ENCODE data around the gene MYBPH. TPM values are rescaled to one million over a fixed set of nuclear protein-coding genes. Genes with fewer than 3 reads are reported as not detected.

Gene MYBPH
- total and polyA plus RNA-seq, 10 of the 15 experiments (the other 5 are each of a cell fraction or from before 2014, with no cell fraction given): 0.06 to 0.10 TPM; not detected in 8

GRCh38 chr1:203161703-203162102, 13.9 kb downstream of the MYBPH start:
- Histone ChIP-seq H3K27ac (ENCODE audit: control insufficient read depth, insufficient read depth) (no peak overlapping the region), H3K27me3 (replicated peaks in 1 of 2; ENCODE audit: control insufficient read depth in 2 of 2, insufficient read depth in 2 of 2, low read length in 1 of 2) (peaks cover 0 to 8% of the 10 kb centered on the region in 2 experiments; a peak in 3 of 4 replicates), H4K20me1 (ENCODE audit: control insufficient read depth, insufficient read depth) (no peaks in the 10 kb centered on the region), H3K79me2 (ENCODE audit: control insufficient read depth, insufficient read depth, low read length) (no peaks in the 10 kb centered on the region), H3K4me3 (no peak overlapping the region), H3K4me2 (ENCODE audit: control insufficient read depth, insufficient read depth) (no peak overlapping the region), H3K9me3 (replicated peaks; ENCODE audit: control insufficient read depth, insufficient read depth, low read length) (no peaks in the 10 kb centered on the region), H3K36me3 (ENCODE audit: control insufficient read depth in 2 of 2, insufficient read depth in 2 of 2, low read length in 1 of 2) (no peaks in the 10 kb centered on the region), H3K9ac (ENCODE audit: control insufficient read depth, insufficient read depth, low read length) (no peak overlapping the region), H3K4me1 (ENCODE audit: control insufficient read depth, insufficient read depth, low read length) (no peaks in the 10 kb centered on the region), H2AFZ (ENCODE audit: control insufficient read depth, low read depth, low read length) (no peak overlapping the region)
- intact Hi-C loops (cut with micrococcal nuclease; ENCODE audit: unreplicated experiment): no loop called here
- ChIA-PET CTCF (interaction anchor here (1.3 to 2.8 kb wide), 4 partner anchors 10 to 121 kb away, joined by 3 to 16 read pairs (median 10); no protein-coding TSS in a partner anchor), POLR2A (no interaction called here), SMC1A (ENCODE audit: uncharacterized antibody, unreplicated experiment) (interaction anchor here (1.0 to 1.9 kb wide), 2 partner anchors 11 to 54 kb away, joined by 3 to 7 read pairs; no protein-coding TSS in a partner anchor), RAD21 (ENCODE audit: unreplicated experiment) (interaction anchor here (1.6 kb wide), 1 partner anchor 55 kb away, joined by 5 read pairs; no protein-coding TSS in a partner anchor)
- WGBS (ENCODE audit: insufficient coverage, insufficient replicate concordance, low lambda C conversion rate, missing lambda C conversion rate): 39% methylated on average over 11 of the region's 11 CpGs
- ATAC-seq (no peak), FAIRE-seq (no peak), DNase-seq (ENCODE audit: low read depth, low spot score) (no peak)
- in situ Hi-C loops (cut with MboI): no loop called here
- BruUV-seq (replicated peaks): no TSS peak
- TF ChIP-seq BCLAF1 (IDR thresholded peaks at IDR 0.05): no peak
- TF ChIP-seq BCL11A (IDR thresholded peaks at IDR 0.05; ENCODE audit: low read depth, low read length): no peak
- TF ChIP-seq, protein P1, sequence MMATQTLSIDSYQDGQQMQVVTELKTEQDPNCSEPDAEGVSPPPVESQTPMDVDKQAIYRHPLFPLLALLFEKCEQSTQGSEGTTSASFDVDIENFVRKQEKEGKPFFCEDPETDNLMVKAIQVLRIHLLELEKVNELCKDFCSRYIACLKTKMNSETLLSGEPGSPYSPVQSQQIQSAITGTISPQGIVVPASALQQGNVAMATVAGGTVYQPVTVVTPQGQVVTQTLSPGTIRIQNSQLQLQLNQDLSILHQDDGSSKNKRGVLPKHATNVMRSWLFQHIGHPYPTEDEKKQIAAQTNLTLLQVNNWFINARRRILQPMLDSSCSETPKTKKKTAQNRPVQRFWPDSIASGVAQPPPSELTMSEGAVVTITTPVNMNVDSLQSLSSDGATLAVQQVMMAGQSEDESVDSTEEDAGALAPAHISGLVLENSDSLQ (IDR thresholded peaks at IDR 0.05): no peak
- TF ChIP-seq FOXK2 (IDR thresholded peaks at IDR 0.05): no peak
- no peak for TF ChIP-seq MAX (IDR thresholded peaks at IDR 0.05; ENCODE audit: low read depth, low read length)
- TF ChIP-seq MTA3 (IDR thresholded peaks at IDR 0.05; ENCODE audit: borderline replicate concordance, low read length): no peak
- TF ChIP-seq HSF1 (IDR thresholded peaks at IDR 0.05; ENCODE audit: low read depth, low read length): no peak
- TF ChIP-seq, protein P2, sequence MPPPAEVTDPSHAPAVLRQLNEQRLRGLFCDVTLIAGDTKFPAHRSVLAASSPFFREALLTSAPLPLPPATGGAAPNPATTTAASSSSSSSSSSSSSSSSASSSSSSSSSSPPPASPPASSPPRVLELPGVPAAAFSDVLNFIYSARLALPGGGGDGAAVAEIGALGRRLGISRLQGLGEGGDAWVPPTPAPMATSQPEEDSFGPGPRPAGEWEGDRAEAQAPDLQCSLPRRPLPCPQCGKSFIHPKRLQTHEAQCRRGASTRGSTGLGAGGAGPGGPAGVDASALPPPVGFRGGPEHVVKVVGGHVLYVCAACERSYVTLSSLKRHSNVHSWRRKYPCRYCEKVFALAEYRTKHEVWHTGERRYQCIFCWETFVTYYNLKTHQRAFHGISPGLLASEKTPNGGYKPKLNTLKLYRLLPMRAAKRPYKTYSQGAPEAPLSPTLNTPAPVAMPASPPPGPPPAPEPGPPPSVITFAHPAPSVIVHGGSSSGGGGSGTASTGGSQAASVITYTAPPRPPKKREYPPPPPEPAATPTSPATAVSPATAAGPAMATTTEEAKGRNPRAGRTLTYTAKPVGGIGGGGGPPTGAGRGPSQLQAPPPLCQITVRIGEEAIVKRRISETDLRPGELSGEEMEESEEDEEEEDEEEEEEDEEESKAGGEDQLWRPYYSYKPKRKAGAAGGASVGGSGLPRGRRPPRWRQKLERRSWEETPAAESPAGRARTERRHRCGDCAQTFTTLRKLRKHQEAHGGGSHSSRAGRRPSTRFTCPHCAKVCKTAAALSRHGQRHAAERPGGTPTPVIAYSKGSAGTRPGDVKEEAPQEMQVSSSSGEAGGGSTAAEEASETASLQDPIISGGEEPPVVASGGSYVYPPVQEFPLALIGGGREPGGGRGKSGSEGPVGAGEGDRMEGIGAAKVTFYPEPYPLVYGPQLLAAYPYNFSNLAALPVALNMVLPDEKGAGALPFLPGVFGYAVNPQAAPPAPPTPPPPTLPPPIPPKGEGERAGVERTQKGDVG (CRISPR knock-in tag; IDR thresholded peaks at IDR 0.05): no peak
- TF ChIP-seq SUZ12 (IDR thresholded peaks at IDR 0.05; ENCODE audit: unreplicated experiment): no peak
- TF ChIP-seq ZZZ3 (IDR thresholded peaks at IDR 0.05; ENCODE audit: control insufficient read depth, insufficient read length, low read depth): no peak
- TF ChIP-seq POU2F2 (IDR thresholded peaks at IDR 0.05; ENCODE audit: borderline replicate concordance, low read depth, low read length): no peak
- no peak for TF ChIP-seq SUPT20H (IDR thresholded peaks at IDR 0.05; ENCODE audit: borderline replicate concordance, control insufficient read depth, low read depth, low read length)
